A673 (cell line): ENCODE measurements around the gene ABCA9. TPM values are rescaled to one million over a fixed set of nuclear protein-coding genes. Genes with fewer than 3 reads are reported as not detected.

Experiments
- BruUV-seq: library from RNA; stranded (reverse); fragments of 400-500 nt; replicated peaks from 2 replicates; lab custom pipeline; 2021; lab: Mats Ljungman, UMichigan
- CTCF ChIA-PET: fragments of 300-600 bp; sonication (Branson Sonifier 250); formaldehyde crosslinking; loops from one replicate; lab custom pipeline; 2022; ENCODE audit warnings: antibody characterized with exemption; lab: Charles Lee
- POLR2A ChIA-PET: fragments of 300-600 bp; sonication (Branson Sonifier 250); formaldehyde crosslinking; loops from one replicate; lab custom pipeline; 2022; ENCODE audit warnings: antibody characterized with exemption; ENCODE audit not compliant: low non-redundant PET; lab: Charles Lee
- DNase-seq: peaks from one replicate; pipeline ENCODE4 v3.0.0-alpha.2; 2015; ENCODE audit warnings: low spot score
- H3K27ac ChIP-seq: fragments of 200-600 bp; sonication (generic); 2 replicates; pipeline ENCODE4 v1.5.1; 2016; ENCODE audit warnings: mixed run types, low read depth, mild to moderate bottlenecking, mixed read lengths, antibody characterized with exemption, low read length; ENCODE audit not compliant: poor library complexity, severe bottlenecking
- H3K27me3 ChIP-seq: fragments of 200-600 bp; sonication (generic); replicated peaks from 2 replicates; pipeline ENCODE4 v1.6.1; 2017; ENCODE audit warnings: mixed run types, low read depth, mild to moderate bottlenecking, mixed read lengths, antibody characterized with exemption, low read length; ENCODE audit not compliant: insufficient read depth, poor library complexity
- H3K36me3 ChIP-seq: fragments of 200-600 bp; sonication (generic); 2 replicates; pipeline ENCODE4 v1.6.1; 2016; ENCODE audit warnings: mixed run types, mild to moderate bottlenecking, mixed read lengths, antibody characterized with exemption, low read length; ENCODE audit not compliant: insufficient read depth, poor library complexity, severe bottlenecking
- H3K4me1 ChIP-seq: fragments of 200-600 bp; sonication (generic); 2 replicates; pipeline ENCODE4 v1.6.1; 2017; ENCODE audit warnings: mixed run types, mild to moderate bottlenecking, mixed read lengths, antibody characterized with exemption, low read length; ENCODE audit not compliant: insufficient read depth, poor library complexity, severe bottlenecking
- H3K4me3 ChIP-seq: fragments of 200-600 bp; sonication (generic); 2 replicates; pipeline ENCODE4 v1.5.1; 2016; ENCODE audit warnings: low read depth, mixed run types, mild to moderate bottlenecking, mixed read lengths, low read length; ENCODE audit not compliant: poor library complexity, severe bottlenecking
- H3K9me3 ChIP-seq: fragments of 200-600 bp; sonication (generic); 2 replicates; pipeline ENCODE4 v1.6.1; 2016; ENCODE audit warnings: mixed run types, low read depth, mild to moderate bottlenecking, mixed read lengths, antibody characterized with exemption, low read length; ENCODE audit not compliant: poor library complexity, severe bottlenecking
- CTCF ChIP-seq: fragments of 300-800, 200-600 bp; sonication (generic); conservative IDR thresholded peaks from 2 replicates; pipeline ENCODE4 v1.5.1; 2017; ENCODE audit warnings: low read depth, mild to moderate bottlenecking, antibody characterized with exemption, low read length, moderate library complexity, mixed read lengths
- EZH2 ChIP-seq: fragments of 200-600 bp; sonication (generic); IDR thresholded peaks from 2 replicates; pipeline ENCODE4 v1.6.1; 2017; ENCODE audit warnings: borderline replicate concordance, low read depth, mild to moderate bottlenecking, mixed read lengths, antibody characterized with exemption, low read length; ENCODE audit not compliant: poor library complexity, severe bottlenecking
- intact Hi-C: fragments of 100-400 bp; cut with micrococcal nuclease; formaldehyde crosslinking; loops from one replicate; pipeline ENCODE4 v1.10.0; 2022; ENCODE audit not compliant: unreplicated experiment
- microRNA-seq: library from miRNA; unstranded; fragments of <30 nt; microRNA quantifications from one replicate; pipeline ENCODE4 v1.2.0, GENCODE V29; 2021
- total RNA-seq: library from RNA; stranded (reverse); gene quantifications from 2 replicates; pipeline ENCODE4 v1.2.3, GENCODE V29; 2021

The ABCA9 gene
- total RNA-seq, 1 experiment from 2014 or later: 1.4 TPM

GRCh38 chr17:68924793-68925720 is 135.7 kb downstream of the ABCA9 start:
- no peak overlapping the region for H3K4me3 ChIP-seq
- no peaks in the 10 kb centered on the region for H3K36me3 ChIP-seq
- no peak for TF ChIP-seq CTCF
- TF ChIP-seq EZH2: no peak
- ChIA-PET CTCF (no interaction called here), POLR2A (no interaction called here)
- H3K9me3 ChIP-seq: no peaks in the 10 kb centered on the region
- intact Hi-C loops: no loop called here
- no peak overlapping the region for H3K27ac ChIP-seq
- no TSS peak for BruUV-seq
- no peaks in the 10 kb centered on the region for H3K27me3 ChIP-seq
- H3K4me1 ChIP-seq: no peaks in the 10 kb centered on the region
- DNase-seq: no peak

Small RNAs within 50 kb of the gene (microRNA-seq; reads per million reads assigned to microRNA genes)
- gene MIR4524A (not detected), gene MIR4524B (not detected)

Other genes starting within 250 kb of the ABCA9 start
- 0.90 TPM in 2 replicates for gene ABCA8, start 105.5 kb downstream of the ABCA9 start, total RNA-seq
- gene ABCA6, start 81.0 kb upstream of the ABCA9 start, total RNA-seq: 2.1 and 3.5 TPM in 2 replicates
- gene ABCA10, start 167.9 kb upstream of the ABCA9 start, total RNA-seq: 0.42 and 0.47 TPM in 2 replicates